MM.1S (cell line): Measurements from ENCODE around the gene HIP1.

Experiments used
- DNase-seq: peaks from one replicate; pipeline ENCODE4 v3.0.0-alpha.2; 2015
- H2AFZ ChIP-seq: fragments of 300-600 bp; sonication (generic); 2 replicates; pipeline ENCODE4 v1.6.0; 2016; ENCODE audit warnings: antibody characterized with exemption, low read length
- H3F3A ChIP-seq: fragments of 300-600 bp; sonication (generic); 2 replicates; pipeline ENCODE4 v1.6.1; 2016; ENCODE audit warnings: mild to moderate bottlenecking, antibody characterized with exemption, low read length, moderate library complexity, mixed read lengths; ENCODE audit not compliant: insufficient read depth
- H3K27ac ChIP-seq: fragments of 300-600 bp; sonication (generic); 2 replicates; pipeline ENCODE4 v1.5.1; 2016; ENCODE audit warnings: mild to moderate bottlenecking, low read length
- H3K27me3 ChIP-seq: fragments of 300-600 bp; sonication (generic); replicated peaks from 2 replicates; pipeline ENCODE4 v1.6.0; 2016; ENCODE audit warnings: low read length; ENCODE audit not compliant: insufficient read depth
- H3K36me3 ChIP-seq: fragments of 300-600 bp; sonication (generic); replicated peaks from 2 replicates; pipeline ENCODE4 v1.6.1; 2016; ENCODE audit warnings: mild to moderate bottlenecking, low read length, mixed read lengths; ENCODE audit not compliant: insufficient read depth
- H3K4me1 ChIP-seq: fragments of 300-600 bp; sonication (generic); 2 replicates; pipeline ENCODE4 v1.6.1; 2016; ENCODE audit warnings: low read length, mixed read lengths
- H3K4me2 ChIP-seq: fragments of 300-600 bp; sonication (generic); 2 replicates; pipeline ENCODE4 v1.6.0; 2016; ENCODE audit warnings: low read depth, low read length
- H3K4me3 ChIP-seq: fragments of 300-600 bp; sonication (generic); 2 replicates; pipeline ENCODE4 v1.5.1; 2016; ENCODE audit warnings: low read length, mixed read lengths
- H3K79me2 ChIP-seq: fragments of 300-600 bp; sonication (generic); 2 replicates; pipeline ENCODE4 v1.6.1; 2016; ENCODE audit warnings: mixed run types, low read length, mixed read lengths
- H3K9ac ChIP-seq: fragments of 300-600 bp; sonication (generic); 2 replicates; pipeline ENCODE4 v1.6.1; 2016; ENCODE audit warnings: low read length, mixed read lengths
- H3K9me2 ChIP-seq: fragments of 300-600 bp; sonication (generic); replicated peaks from 2 replicates; pipeline ENCODE4 v1.6.1; 2016; ENCODE audit warnings: mild to moderate bottlenecking, low read length, mixed read lengths; ENCODE audit not compliant: insufficient read depth
- H3K9me3 ChIP-seq: fragments of 300-600 bp; sonication (generic); replicated peaks from 2 replicates; pipeline ENCODE4 v1.6.1; 2016; ENCODE audit warnings: mild to moderate bottlenecking, low read length, mixed read lengths; ENCODE audit not compliant: insufficient read depth
- H4K20me1 ChIP-seq: fragments of 300-600 bp; sonication (generic); 2 replicates; pipeline ENCODE4 v1.6.1; 2016; ENCODE audit warnings: mild to moderate bottlenecking, low read length, moderate library complexity, mixed read lengths; ENCODE audit not compliant: insufficient read depth
- CTCF ChIP-seq: fragments of 300-600 bp; sonication (generic); IDR thresholded peaks from 2 replicates; pipeline ENCODE4 v1.5.1; 2016; ENCODE audit warnings: antibody characterized with exemption, low read length, mixed read lengths
- EZH2 ChIP-seq: fragments of 300-600 bp; sonication (generic); optimal IDR thresholded peaks from 2 replicates; pipeline ENCODE3; 2017; ENCODE audit warnings: low read depth, mild to moderate bottlenecking, antibody characterized with exemption, low read length, mixed read lengths
- EZH2phosphoT487 ChIP-seq: fragments of 300-600 bp; sonication (generic); IDR thresholded peaks from 2 replicates; pipeline ENCODE4 v1.6.1; 2018; ENCODE audit warnings: antibody characterized with exemption, low read length

The HIP1 gene

GRCh38 chr7:75583255-75583654 lies 155.5 kb downstream of the HIP1 start:
- TF ChIP-seq EZH2phosphoT487 = no peak
- TF ChIP-seq CTCF = no peak
- TF ChIP-seq EZH2 = no peak
- Histone ChIP-seq H3K36me3 (no peaks in the 10 kb centered on the region), H3K27ac (no peak overlapping the region), H3K4me3 (no peak overlapping the region), H3K4me1 (no peaks in the 10 kb centered on the region), H3K4me2 (no peak overlapping the region), H3K9me3 (no peaks in the 10 kb centered on the region), H3K9me2 (no peaks in the 10 kb centered on the region), H3K27me3 (no peaks in the 10 kb centered on the region), H3F3A (no peaks in the 10 kb centered on the region), H3K79me2 (no peaks in the 10 kb centered on the region), H3K9ac (no peak overlapping the region), H4K20me1 (no peaks in the 10 kb centered on the region), H2AFZ (no peak overlapping the region)
- DNase-seq = no peak

GRCh38 chr7:75579899-75580298 lies 158.8 kb downstream of the HIP1 start:
- H3K27ac ChIP-seq = no peak overlapping the region
- no peak overlapping the region for H3K4me3 ChIP-seq
- H3K9me3 ChIP-seq = no peaks in the 10 kb centered on the region
- H2AFZ ChIP-seq = no peak overlapping the region
- peaks cover 5% of the 10 kb centered on the region for H3F3A ChIP-seq
- H3K4me1 ChIP-seq = peaks cover 21% of the 10 kb centered on the region
- no peaks in the 10 kb centered on the region for H3K79me2 ChIP-seq
- H3K9me2 ChIP-seq = no peaks in the 10 kb centered on the region
- no peaks in the 10 kb centered on the region for H3K36me3 ChIP-seq
- H4K20me1 ChIP-seq = no peaks in the 10 kb centered on the region
- no peaks in the 10 kb centered on the region for H3K27me3 ChIP-seq
- no peak overlapping the region for H3K4me2 ChIP-seq
- H3K9ac ChIP-seq = no peak overlapping the region
- no peak for DNase-seq
- TF ChIP-seq CTCF (no peak), EZH2phosphoT487 (no peak), EZH2 (no peak)

- Histone ChIP-seq H3K79me2 (no peaks in the 10 kb centered on the region), H3K4me2 (no peak overlapping the region), H2AFZ (no peak overlapping the region), H3F3A (peaks cover 5% of the 10 kb centered on the region), H3K4me1 (peaks cover 21% of the 10 kb centered on the region), H4K20me1 (no peaks in the 10 kb centered on the region), H3K9ac (no peak overlapping the region), H3K36me3 (no peaks in the 10 kb centered on the region), H3K9me3 (no peaks in the 10 kb centered on the region), H3K27me3 (no peaks in the 10 kb centered on the region), H3K27ac (no peak overlapping the region), H3K9me2 (no peaks in the 10 kb centered on the region), H3K4me3 (no peak overlapping the region)
- TF ChIP-seq EZH2 = no peak
- TF ChIP-seq EZH2phosphoT487 = no peak
- TF ChIP-seq CTCF = no peak
- no peak for DNase-seq
These were observed 160.7 kb downstream of the HIP1 start for GRCh38 chr7:75578081-75578480.
